Small intestine (tissue), 7 donors: ENCODE measurements around the gene FRMD1. TPM values are rescaled to one million over a fixed set of nuclear protein-coding genes. Genes with fewer than 3 reads are reported as not detected.

Source experiments
- DNase-seq, 2 donors: peaks; one replicate each; pipeline versions ENCODE4 v3.0.0 to v3.0.0-alpha.2; 2013
- FAIRE-seq: peaks from 2 replicates; lab custom pipeline; 2012; peaks lifted over from hg19 to GRCh38; lab: Jason Lieb, UNC
- H3K27ac ChIP-seq, 3 donors: one replicate each; pipeline ENCODE4 v1.5.1; 2013; ENCODE audit warnings: low read length in 2 of 3, mild to moderate bottlenecking in 2 of 3, control low read depth in 1 of 3, inconsistent platforms in 1 of 3, low read depth in 1 of 3, moderate library complexity in 1 of 3
- H3K27me3 ChIP-seq, 3 donors: one replicate each; pipeline ENCODE4 v1.6.1; 2013; ENCODE audit warnings: low read length in 3 of 3, inconsistent platforms in 1 of 3; ENCODE audit not compliant: control insufficient read depth in 3 of 3, insufficient read depth in 3 of 3
- H3K36me3 ChIP-seq, 3 donors: one replicate each; pipeline ENCODE4 v1.6.1; 2013; ENCODE audit warnings: low read length in 3 of 3, inconsistent platforms in 1 of 3, low read depth in 1 of 3, mild to moderate bottlenecking in 1 of 3, moderate library complexity in 1 of 3; ENCODE audit not compliant: control insufficient read depth in 3 of 3, insufficient read depth in 2 of 3
- H3K4me1 ChIP-seq, 3 donors: one replicate each; pipeline ENCODE4 v1.6.1; 2013; ENCODE audit warnings: low read length in 2 of 3, inconsistent platforms in 1 of 3, low read depth in 1 of 3, mild to moderate bottlenecking in 1 of 3, moderate library complexity in 1 of 3; ENCODE audit not compliant: control insufficient read depth in 3 of 3, insufficient read depth in 2 of 3
- H3K4me3 ChIP-seq, 3 donors: one replicate each; pipeline ENCODE4 v1.5.1; 2013; ENCODE audit warnings: low read length in 3 of 3, control low read depth in 1 of 3, inconsistent platforms in 1 of 3, low read depth in 1 of 3, mild to moderate bottlenecking in 1 of 3, moderate library complexity in 1 of 3
- H3K9me3 ChIP-seq, 2 donors: one replicate each; pipeline ENCODE4 v1.6.1; 2013; ENCODE audit warnings: low read depth in 1 of 2, low read length in 1 of 2; ENCODE audit not compliant: control insufficient read depth in 2 of 2, insufficient read depth in 1 of 2
- WGBS, 3 donors: extraction: QIAGEN DNeasy Blood & Tissue Kit; methylation state at CpG; one replicate each; pipeline ENCODE4 v1.1.7; 2013; 5-methylcytosine and 5-hydroxymethylcytosine counted together
- polyA plus RNA-seq, 4 donors: library from polyadenylated mRNA; stranded (reverse) in 3 of 4; unstranded in 1 of 4; fragments of 200-250 nt in 3 of 4; fragments of 120-200 nt in 1 of 4; gene quantifications; one replicate each; pipeline versions ENCODE4 v1.2.1 to v1.2.3, GENCODE V29; 2013
- donor health status: healthy with polysubstance abuse.
- donor health status: control.
- donor health status: control.
- donor health status: Bipolar disorder and iron deficiency.
- donor health status: healthy.

FRMD1 gene
- polyA plus RNA-seq, 4 donors = 0.15 to 11.5 (median 1.3) TPM

- DNase-seq = peak; percentile 86 to 95
- H3K36me3 ChIP-seq = no peaks in the 10 kb centered on the region
- peaks cover 0 to 11% of the 10 kb centered on the region in 2 donors for H3K9me3 ChIP-seq
- peaks cover 0 to 7% (median 0%) of the 10 kb centered on the region in 3 donors for H3K4me1 ChIP-seq
- peak overlapping the region; percentile 69 to 82 (median 77) for H3K27ac ChIP-seq
- no peaks in the 10 kb centered on the region for H3K27me3 ChIP-seq
- WGBS, 3 donors = 34 to 68% (median 55%) methylated on average over 26 of the region's 26 CpGs
- FAIRE-seq = no peak
- no peak overlapping the region for H3K4me3 ChIP-seq
Measured at GRCh38 chr6:168116975-168117899, 38.2 kb upstream of the FRMD1 start.

- DNase-seq (no peak), FAIRE-seq (no peak)
- Histone ChIP-seq H3K27ac (peak overlapping the region in 1 of 3 donors; percentile 35), H3K27me3 (no peaks in the 10 kb centered on the region), H3K4me3 (no peak overlapping the region), H3K9me3 (peaks cover 0 to 11% of the 10 kb centered on the region in 2 donors), H3K4me1 (peaks cover 0 to 7% (median 0%) of the 10 kb centered on the region in 3 donors), H3K36me3 (no peaks in the 10 kb centered on the region)
- WGBS, 3 donors = 93 to 97% (median 94%) methylated on average over 11 of the region's 11 CpGs
Measured at GRCh38 chr6:168116438-168116974, 37.5 kb upstream of the FRMD1 start.

GRCh38 chr6:168115748-168116437 lies 36.9 kb upstream of the FRMD1 start:
- peaks cover 0 to 7% (median 0%) of the 10 kb centered on the region in 3 donors for H3K4me1 ChIP-seq
- H3K27me3 ChIP-seq = no peaks in the 10 kb centered on the region
- H3K9me3 ChIP-seq = peaks cover 0 to 11% of the 10 kb centered on the region in 2 donors
- H3K4me3 ChIP-seq = no peak overlapping the region
- H3K27ac ChIP-seq = no peak overlapping the region
- H3K36me3 ChIP-seq = no peaks in the 10 kb centered on the region
- DNase-seq (no peak), FAIRE-seq (no peak)
- 66 to 87% (median 72%) methylated on average over 5 of the region's 5 CpGs for WGBS, 3 donors

- FAIRE-seq = no peak
Measured at GRCh38 chr6:168113226-168113625, 34.2 kb upstream of the FRMD1 start.

GRCh38 chr6:168111911-168112310 lies 32.9 kb upstream of the FRMD1 start:
- 90 to 94% (median 90%) methylated on average over 6 of the region's 6 CpGs for WGBS, 3 donors
- Histone ChIP-seq H3K4me1 (no peaks in the 10 kb centered on the region), H3K9me3 (peaks cover 0 to 8% of the 10 kb centered on the region in 2 donors), H3K4me3 (no peak overlapping the region), H3K36me3 (no peaks in the 10 kb centered on the region), H3K27ac (no peak overlapping the region), H3K27me3 (no peaks in the 10 kb centered on the region)
- DNase-seq (no peak), FAIRE-seq (no peak)

More at GRCh38 chr6:168113226-168113625, 34.2 kb upstream of the FRMD1 start:
- Histone ChIP-seq H3K27me3 (no peaks in the 10 kb centered on the region), H3K4me1 (peaks cover 0 to 7% (median 0%) of the 10 kb centered on the region in 3 donors), H3K27ac (no peak overlapping the region), H3K9me3 (peaks cover 0 to 11% of the 10 kb centered on the region in 2 donors), H3K4me3 (no peak overlapping the region), H3K36me3 (no peaks in the 10 kb centered on the region)
- 86 to 90% (median 88%) methylated on average over 8 of the region's 8 CpGs for WGBS, 3 donors
- no peak for DNase-seq

- no peak for DNase-seq
- Histone ChIP-seq H3K4me3 (no peak overlapping the region), H3K4me1 (no peaks in the 10 kb centered on the region), H3K27ac (no peak overlapping the region), H3K9me3 (no peaks in the 10 kb centered on the region), H3K36me3 (no peaks in the 10 kb centered on the region), H3K27me3 (no peaks in the 10 kb centered on the region)
- no peak for FAIRE-seq
- WGBS, 3 donors = 62 to 70% (median 62%) methylated on average over 3 of the region's 3 CpGs
Measured at GRCh38 chr6:168110437-168110836, 31.4 kb upstream of the FRMD1 start.

- no peak overlapping the region for H3K27ac ChIP-seq
- FAIRE-seq (no peak), DNase-seq (no peak)
- peaks cover 0 to 8% (median 0%) of the 10 kb centered on the region in 3 donors for H3K27me3 ChIP-seq
- H3K9me3 ChIP-seq = no peaks in the 10 kb centered on the region
- H3K4me1 ChIP-seq = no peaks in the 10 kb centered on the region
- 89 to 92% (median 92%) methylated on average over 12 of the region's 12 CpGs for WGBS, 3 donors
- no peaks in the 10 kb centered on the region for H3K36me3 ChIP-seq
- no peak overlapping the region for H3K4me3 ChIP-seq
Measured at GRCh38 chr6:168109171-168109570, 30.2 kb upstream of the FRMD1 start.
